SK-N-MC (cell line): ENCODE measurements around the gene POU3F1.

ENCODE experiments used
- DNase-seq: peaks from one replicate; pipeline ENCODE4 v3.0.0-alpha.2; 2011; ENCODE audit warnings: low read depth, low spot score
- H3K27ac ChIP-seq: fragments of 200-600 bp; sonication (generic); 2 replicates; pipeline ENCODE4 v1.5.1; 2016; ENCODE audit warnings: mixed run types
- H3K36me3 ChIP-seq: fragments of 200-600 bp; sonication (generic); 2 replicates; pipeline ENCODE4 v1.6.1; 2017; ENCODE audit warnings: antibody characterized with exemption, low read length, mixed read lengths; ENCODE audit not compliant: insufficient read depth
- H3K4me3 ChIP-seq: fragments of 200-600 bp; sonication (generic); 2 replicates; pipeline ENCODE4 v1.5.1; 2016
- H3K9ac ChIP-seq: fragments of 200-600 bp; sonication (generic); 2 replicates; pipeline ENCODE4 v1.8.0; 2017; ENCODE audit warnings: mixed run types, mixed read lengths; ENCODE audit not compliant: insufficient read length
- H3K9me3 ChIP-seq: fragments of 200-600 bp; sonication (generic); 2 replicates; pipeline ENCODE4 v1.6.1; 2017; ENCODE audit warnings: low read depth, mild to moderate bottlenecking, antibody characterized with exemption, low read length, moderate library complexity, mixed read lengths
- EZH2 ChIP-seq: fragments of 200-600 bp; sonication (generic); IDR thresholded peaks from one replicate; pipeline ENCODE4 v1.6.1; 2017; ENCODE audit warnings: antibody characterized with exemption
- FOXP2 ChIP-seq: optimal IDR thresholded peaks from 2 replicates; pipeline ENCODE3; 2011; ENCODE audit warnings: mild to moderate bottlenecking, moderate library complexity; ENCODE audit not compliant: insufficient read depth; ENCODE audit errors: extremely low read length, control extremely low read depth
- POLR2AphosphoS5 ChIP-seq: IDR thresholded peaks from 2 replicates; pipeline ENCODE4 v1.6.1; 2012; ENCODE audit warnings: mild to moderate bottlenecking, low read depth, low read length, borderline replicate concordance

POU3F1 gene

GRCh38 chr1:38088791-38089190, 42.2 kb upstream of the POU3F1 start:
- DNase-seq: no peak

GRCh38 chr1:38088366-38088765, 41.8 kb upstream of the POU3F1 start:
- TF ChIP-seq EZH2: no peak
- no peak for TF ChIP-seq POLR2AphosphoS5
- no peak for TF ChIP-seq FOXP2
- no peak for DNase-seq
- Histone ChIP-seq H3K4me3 (no peak overlapping the region), H3K36me3 (no peaks in the 10 kb centered on the region), H3K9me3 (no peaks in the 10 kb centered on the region), H3K9ac (no peak overlapping the region), H3K27ac (no peak overlapping the region)

More at GRCh38 chr1:38088791-38089190, 42.2 kb upstream of the POU3F1 start:
- no peak overlapping the region for H3K4me3 ChIP-seq
- H3K36me3 ChIP-seq: no peaks in the 10 kb centered on the region
- TF ChIP-seq FOXP2: no peak
- no peak for TF ChIP-seq EZH2
- TF ChIP-seq POLR2AphosphoS5: no peak
- H3K9ac ChIP-seq: no peak overlapping the region
- H3K9me3 ChIP-seq: no peaks in the 10 kb centered on the region
- no peak overlapping the region for H3K27ac ChIP-seq

- DNase-seq: no peak
- Histone ChIP-seq H3K9ac (no peak overlapping the region), H3K9me3 (no peaks in the 10 kb centered on the region), H3K36me3 (no peaks in the 10 kb centered on the region), H3K4me3 (no peak overlapping the region), H3K27ac (no peak overlapping the region)
- TF ChIP-seq POLR2AphosphoS5 (no peak), FOXP2 (no peak)
These were observed 41.1 kb upstream of the POU3F1 start for GRCh38 chr1:38087676-38088075.

- Histone ChIP-seq H3K36me3 (no peaks in the 10 kb centered on the region), H3K27ac (no peak overlapping the region), H3K9ac (no peak overlapping the region), H3K9me3 (no peaks in the 10 kb centered on the region), H3K4me3 (no peak overlapping the region)
- TF ChIP-seq FOXP2 (no peak), EZH2 (no peak), POLR2AphosphoS5 (no peak)
- DNase-seq: no peak
These were observed 39.2 kb upstream of the POU3F1 start for GRCh38 chr1:38085666-38086330.

GRCh38 chr1:38084700-38085099, 38.1 kb upstream of the POU3F1 start:
- Histone ChIP-seq H3K36me3 (no peaks in the 10 kb centered on the region), H3K4me3 (no peak overlapping the region), H3K9ac (no peak overlapping the region), H3K27ac (no peak overlapping the region), H3K9me3 (no peaks in the 10 kb centered on the region)
- no peak for TF ChIP-seq EZH2
- TF ChIP-seq POLR2AphosphoS5: no peak
- TF ChIP-seq FOXP2: no peak
- no peak for DNase-seq

- Histone ChIP-seq H3K36me3 (no peaks in the 10 kb centered on the region), H3K9ac (no peak overlapping the region), H3K27ac (no peak overlapping the region), H3K4me3 (no peak overlapping the region), H3K9me3 (no peaks in the 10 kb centered on the region)
- no peak for DNase-seq
- TF ChIP-seq POLR2AphosphoS5 (no peak), EZH2 (no peak), FOXP2 (no peak)
These were observed 37.5 kb upstream of the POU3F1 start for GRCh38 chr1:38084113-38084512.

- Histone ChIP-seq H3K36me3 (no peaks in the 10 kb centered on the region), H3K4me3 (no peak overlapping the region), H3K9me3 (no peaks in the 10 kb centered on the region), H3K27ac (no peak overlapping the region), H3K9ac (no peak overlapping the region)
- TF ChIP-seq FOXP2 (no peak), EZH2 (no peak), POLR2AphosphoS5 (no peak)
- DNase-seq: no peak
These were observed 36.9 kb upstream of the POU3F1 start for GRCh38 chr1:38083541-38083940.

- H3K9me3 ChIP-seq: no peaks in the 10 kb centered on the region
- no peak for TF ChIP-seq FOXP2
- TF ChIP-seq POLR2AphosphoS5: no peak
- TF ChIP-seq EZH2: no peak
- no peaks in the 10 kb centered on the region for H3K36me3 ChIP-seq
- no peak overlapping the region for H3K27ac ChIP-seq
- no peak overlapping the region for H3K9ac ChIP-seq
- DNase-seq: no peak
- no peak overlapping the region for H3K4me3 ChIP-seq
These were observed 36.2 kb upstream of the POU3F1 start for GRCh38 chr1:38082769-38083263.

GRCh38 chr1:38079019-38079418, 32.4 kb upstream of the POU3F1 start:
- no peak for DNase-seq
- Histone ChIP-seq H3K4me3 (no peak overlapping the region), H3K9ac (no peak overlapping the region), H3K27ac (no peak overlapping the region), H3K9me3 (no peaks in the 10 kb centered on the region), H3K36me3 (no peaks in the 10 kb centered on the region)
- TF ChIP-seq FOXP2 (no peak), EZH2 (no peak), POLR2AphosphoS5 (no peak)
